SH-SY5Y (cell line): ENCODE data around the gene ENPP5.

Experiments used
- GATA2 ChIP-seq: IDR thresholded peaks from 2 replicates; pipeline ENCODE4 v1.6.1; 2011; ENCODE audit warnings: mild to moderate bottlenecking, low read depth, low read length
- GATA3 ChIP-seq: IDR thresholded peaks from 2 replicates; pipeline ENCODE4 v1.6.1; 2011; ENCODE audit warnings: low read depth, mild to moderate bottlenecking, low read length, moderate library complexity

- TF ChIP-seq GATA3 (no peak), GATA2 (no peak)
These were observed 57.4 kb downstream of the ENPP5 start for GRCh38 chr6:46113370-46113769.
